PFSK-1 (cell line): Measurements from ENCODE around the gene TMEM42. TPM values are rescaled to one million over a fixed set of nuclear protein-coding genes. Genes with fewer than 3 reads are reported as not detected.

ENCODE experiments used
- FOXP2 ChIP-seq: optimal IDR thresholded peaks from 2 replicates; pipeline ENCODE3; 2011; ENCODE audit warnings: borderline replicate concordance, control low read depth, inconsistent platforms; ENCODE audit not compliant: insufficient read depth; ENCODE audit errors: extremely low read length, extremely low read depth
- POLR2AphosphoS5 ChIP-seq: IDR thresholded peaks from 2 replicates; pipeline ENCODE4 v1.6.1; 2012; ENCODE audit warnings: low read depth, mild to moderate bottlenecking, control low read depth, low read length, moderate library complexity
- SIN3A ChIP-seq: IDR thresholded peaks from 2 replicates; pipeline ENCODE4 v1.6.1; 2012; ENCODE audit warnings: mild to moderate bottlenecking, low read length, moderate library complexity, borderline replicate concordance; ENCODE audit not compliant: insufficient read depth
- TAF1 ChIP-seq: IDR thresholded peaks from 2 replicates; pipeline ENCODE4 v1.6.1; 2012; ENCODE audit warnings: low read length, control low read depth, borderline replicate concordance; ENCODE audit not compliant: insufficient read depth
- polyA plus RNA-seq: library from polyadenylated mRNA; unstranded; fragments of >200 nt; gene quantifications from one replicate; pipeline ENCODE4 v1.2.1, GENCODE V29; 2012; ENCODE audit warnings: low read depth, missing spikeins; ENCODE audit not compliant: insufficient read length
- TF ChIP-seq, protein P1 (sequence below), 2 experiments: IDR thresholded peaks; 2 replicates each; pipeline versions ENCODE4 v1.6.1 to v1.8.0; 2011 to 2012; ENCODE audit warnings: low read depth in 2 of 2, low read length in 2 of 2, control low read depth in 1 of 2, inconsistent platforms in 1 of 2, mild to moderate bottlenecking in 1 of 2, moderate library complexity in 1 of 2; ENCODE audit not compliant: insufficient read depth in 1 of 2

The TMEM42 gene
- polyA plus RNA-seq, result 8.4 TPM

DNA sequence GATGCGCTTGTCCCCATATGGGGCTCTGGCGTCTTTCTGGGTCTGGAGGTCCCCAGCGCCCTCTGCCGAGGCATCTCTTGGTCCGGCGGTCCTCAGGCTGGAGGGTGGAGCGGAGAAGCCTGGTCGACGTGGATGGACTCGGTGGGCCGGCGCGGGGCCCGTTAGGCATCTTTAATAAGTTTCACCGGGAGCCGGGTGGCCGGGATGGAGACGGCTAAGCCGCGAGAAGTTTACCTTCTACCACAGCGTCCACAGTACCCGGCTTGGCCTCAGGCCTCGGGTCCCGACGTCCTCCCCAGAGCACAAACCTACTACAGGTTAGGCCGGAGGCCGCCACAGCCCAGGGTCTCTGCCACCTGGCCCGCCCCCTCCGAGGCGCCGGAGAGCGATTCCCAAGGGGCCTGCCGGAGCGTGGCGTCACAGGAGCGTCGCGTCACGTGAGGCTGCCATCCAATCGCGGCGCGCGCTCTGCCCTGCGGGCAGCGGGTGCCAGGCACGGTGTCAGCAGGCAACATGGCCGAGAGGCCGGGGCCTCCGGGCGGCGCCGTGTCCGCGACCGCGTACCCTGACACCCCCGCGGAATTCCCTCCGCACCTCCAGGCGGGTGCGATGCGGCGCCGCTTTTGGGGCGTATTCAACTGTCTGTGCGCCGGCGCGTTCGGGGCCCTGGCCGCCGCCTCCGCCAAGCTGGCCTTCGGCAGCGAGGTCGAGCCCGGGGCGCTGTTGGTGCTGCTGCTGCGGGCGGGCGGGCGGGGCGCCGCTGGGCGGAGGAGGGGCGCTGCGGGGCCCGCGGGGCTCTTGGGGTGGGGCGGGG, at the start of gene TMEM42:
Gene TMEM42, plus strand, starts transcription at position 501 of the 814 bp plus-strand sequence. Its CDS starts 13 bp downstream, at position 514.
- TF ChIP-seq, protein P1, sequence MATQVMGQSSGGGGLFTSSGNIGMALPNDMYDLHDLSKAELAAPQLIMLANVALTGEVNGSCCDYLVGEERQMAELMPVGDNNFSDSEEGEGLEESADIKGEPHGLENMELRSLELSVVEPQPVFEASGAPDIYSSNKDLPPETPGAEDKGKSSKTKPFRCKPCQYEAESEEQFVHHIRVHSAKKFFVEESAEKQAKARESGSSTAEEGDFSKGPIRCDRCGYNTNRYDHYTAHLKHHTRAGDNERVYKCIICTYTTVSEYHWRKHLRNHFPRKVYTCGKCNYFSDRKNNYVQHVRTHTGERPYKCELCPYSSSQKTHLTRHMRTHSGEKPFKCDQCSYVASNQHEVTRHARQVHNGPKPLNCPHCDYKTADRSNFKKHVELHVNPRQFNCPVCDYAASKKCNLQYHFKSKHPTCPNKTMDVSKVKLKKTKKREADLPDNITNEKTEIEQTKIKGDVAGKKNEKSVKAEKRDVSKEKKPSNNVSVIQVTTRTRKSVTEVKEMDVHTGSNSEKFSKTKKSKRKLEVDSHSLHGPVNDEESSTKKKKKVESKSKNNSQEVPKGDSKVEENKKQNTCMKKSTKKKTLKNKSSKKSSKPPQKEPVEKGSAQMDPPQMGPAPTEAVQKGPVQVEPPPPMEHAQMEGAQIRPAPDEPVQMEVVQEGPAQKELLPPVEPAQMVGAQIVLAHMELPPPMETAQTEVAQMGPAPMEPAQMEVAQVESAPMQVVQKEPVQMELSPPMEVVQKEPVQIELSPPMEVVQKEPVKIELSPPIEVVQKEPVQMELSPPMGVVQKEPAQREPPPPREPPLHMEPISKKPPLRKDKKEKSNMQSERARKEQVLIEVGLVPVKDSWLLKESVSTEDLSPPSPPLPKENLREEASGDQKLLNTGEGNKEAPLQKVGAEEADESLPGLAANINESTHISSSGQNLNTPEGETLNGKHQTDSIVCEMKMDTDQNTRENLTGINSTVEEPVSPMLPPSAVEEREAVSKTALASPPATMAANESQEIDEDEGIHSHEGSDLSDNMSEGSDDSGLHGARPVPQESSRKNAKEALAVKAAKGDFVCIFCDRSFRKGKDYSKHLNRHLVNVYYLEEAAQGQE (IDR thresholded peaks at IDR 0.05; ENCODE audit: insufficient read depth in 1 of 2, low read depth in 2 of 2, low read length in 2 of 2), result no peak
- TF ChIP-seq POLR2AphosphoS5 (peak; percentile 64; the same call in 1 of the 2 replicates), SIN3A (no peak), TAF1 (no peak), FOXP2 (peak; percentile 65)

DNA sequence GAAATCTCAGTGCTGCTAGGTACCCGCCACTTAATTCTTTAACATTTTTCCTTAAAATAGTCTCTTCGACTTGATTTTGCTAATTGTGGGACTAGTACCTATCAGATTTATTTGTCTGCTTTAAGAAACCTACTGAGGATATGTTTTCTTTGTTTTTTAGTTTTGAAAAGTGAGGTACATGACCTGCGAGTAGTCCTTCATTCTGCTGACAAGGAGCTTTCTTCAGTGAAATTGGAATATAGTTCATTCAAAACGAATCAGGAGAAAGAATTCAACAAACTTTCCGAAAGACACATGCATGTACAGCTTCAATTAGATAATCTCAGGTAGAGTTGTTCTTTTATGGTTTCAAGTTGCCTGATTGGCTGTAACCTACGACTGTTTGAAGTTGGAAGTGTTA, 47.0 kb upstream of the TMEM42 start:
- no peak for TF ChIP-seq POLR2AphosphoS5
- no peak for TF ChIP-seq SIN3A

DNA sequence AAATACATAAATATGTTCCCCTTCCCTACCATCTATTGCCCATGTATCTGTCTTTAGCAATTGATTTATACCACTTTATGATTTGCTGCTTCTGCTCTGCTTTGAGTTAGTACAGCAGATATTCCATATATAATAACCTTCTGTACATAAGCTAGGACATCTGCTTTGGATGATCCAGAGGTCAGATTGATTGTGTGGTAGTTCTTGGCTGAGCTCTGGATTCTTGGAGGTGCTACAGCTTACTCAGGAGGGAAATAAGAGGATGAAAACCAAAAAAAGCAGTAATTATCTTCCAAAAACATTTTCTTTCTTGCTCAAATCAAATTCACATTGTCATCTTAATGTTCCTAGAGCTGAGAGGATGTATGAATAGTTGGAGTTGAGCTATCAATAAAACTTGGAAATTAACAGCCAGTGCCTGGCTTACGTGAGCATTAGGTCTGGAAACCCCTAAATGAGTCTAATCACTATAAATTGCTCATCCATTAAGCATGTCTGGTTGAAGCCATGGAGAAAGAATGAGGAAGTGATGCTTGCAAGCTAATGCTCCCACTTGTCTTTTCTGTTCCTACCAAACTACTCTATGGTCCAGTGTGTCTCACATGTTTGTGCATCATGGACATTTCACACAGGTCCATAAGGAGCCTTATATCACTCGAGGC, 36.3 kb upstream of the TMEM42 start:
- TF ChIP-seq SIN3A (no peak), TAF1 (no peak)

DNA sequence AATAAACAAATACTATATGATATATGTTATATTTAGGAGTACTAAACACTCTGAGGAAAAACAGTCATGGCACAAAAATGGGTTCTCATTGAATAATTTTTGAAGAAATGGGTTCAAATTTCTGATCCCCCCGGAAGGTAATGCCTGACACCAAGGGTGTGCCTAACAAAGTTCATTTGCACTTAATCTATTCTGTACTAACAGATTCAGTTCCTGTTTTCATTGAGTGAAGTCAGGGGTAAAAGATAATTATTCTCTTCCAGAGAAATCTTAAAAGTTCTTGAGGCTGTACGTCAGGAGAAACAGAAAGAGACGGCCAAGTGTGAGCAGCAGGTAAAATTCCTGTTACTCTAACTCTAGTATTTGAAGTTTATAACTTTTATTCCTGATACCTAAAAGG, 34.5 kb upstream of the TMEM42 start:
- TF ChIP-seq FOXP2 (no peak), TAF1 (no peak), SIN3A (no peak), POLR2AphosphoS5 (no peak)
- TF ChIP-seq, protein P1 (IDR thresholded peaks at IDR 0.05; ENCODE audit: insufficient read depth in 1 of 2, low read depth in 2 of 2, low read length in 2 of 2), result no peak

DNA sequence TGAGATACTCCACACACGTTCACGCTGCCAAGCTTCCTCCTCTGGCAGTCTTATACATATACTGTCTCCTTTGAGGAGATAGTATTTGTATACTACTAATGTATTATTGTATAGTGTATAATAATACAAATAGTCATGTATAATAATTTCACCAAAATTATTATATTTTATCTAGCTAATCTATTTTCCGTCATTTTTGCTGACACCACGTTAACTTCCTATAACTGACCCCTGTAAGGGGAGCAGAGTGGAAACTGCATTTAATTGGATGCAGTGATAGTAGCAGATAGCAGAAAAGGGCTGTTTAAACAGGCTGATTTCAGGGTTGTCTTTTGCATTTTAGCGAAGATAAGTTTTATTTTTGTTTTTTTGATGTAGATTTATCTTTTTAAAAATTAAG, 30.5 kb upstream of the TMEM42 start:
- no peak for TF ChIP-seq POLR2AphosphoS5
- TF ChIP-seq, protein P1 (IDR thresholded peaks at IDR 0.05; ENCODE audit: insufficient read depth in 1 of 2, low read depth in 2 of 2, low read length in 2 of 2), result no peak
- TF ChIP-seq SIN3A, result no peak
- TF ChIP-seq TAF1, result no peak
- no peak for TF ChIP-seq FOXP2

DNA sequence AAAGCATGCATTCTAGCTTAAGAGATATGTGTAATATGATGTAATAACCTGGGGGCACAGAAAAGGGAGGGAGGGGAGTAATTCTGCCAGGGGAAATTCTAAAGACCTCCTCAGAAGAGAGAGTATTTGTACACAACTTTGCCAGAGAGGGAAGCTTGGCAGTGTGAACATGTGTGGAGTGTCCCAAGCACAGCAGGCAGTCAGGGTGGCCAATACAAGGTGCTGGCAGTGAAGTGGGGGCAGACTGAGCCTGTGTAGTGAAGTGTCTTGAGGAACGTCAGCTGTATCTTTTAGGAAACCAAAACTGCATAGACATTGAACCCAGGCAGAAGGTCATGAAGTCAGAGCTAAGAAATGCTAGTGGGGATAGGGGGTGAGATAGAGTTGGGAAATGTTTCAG, 29.7 kb upstream of the TMEM42 start:
- TF ChIP-seq FOXP2 (no peak), POLR2AphosphoS5 (no peak)
